ENCODE results near the gene SIDT1.

Gene SIDT1

GRCh38 chr3:113546414-113546893, 14.1 kb downstream of the SIDT1 start:
- FAIRE-seq: no peak

- no peak for FAIRE-seq
These were observed 16.1 kb downstream of the SIDT1 start for GRCh38 chr3:113548501-113548900.

GRCh38 chr3:113551820-113552219, 19.5 kb downstream of the SIDT1 start:
- no peak for FAIRE-seq

GRCh38 chr3:113552851-113553250, 20.5 kb downstream of the SIDT1 start:
- FAIRE-seq: no peak

GRCh38 chr3:113555138-113555537, 22.8 kb downstream of the SIDT1 start:
- no peak for FAIRE-seq

GRCh38 chr3:113556316-113556945, 24.1 kb downstream of the SIDT1 start:
- FAIRE-seq: no peak

- no peak for FAIRE-seq
These were observed 24.6 kb downstream of the SIDT1 start for GRCh38 chr3:113556946-113557335.

GRCh38 chr3:113557374-113557773, 25.0 kb downstream of the SIDT1 start:
- FAIRE-seq: no peak

GRCh38 chr3:113559009-113559408, 26.7 kb downstream of the SIDT1 start:
- FAIRE-seq: no peak

- FAIRE-seq: no peak
These were observed 27.9 kb downstream of the SIDT1 start for GRCh38 chr3:113560271-113560670.

GRCh38 chr3:113560831-113561623, 28.7 kb downstream of the SIDT1 start:
- FAIRE-seq: no peak

GRCh38 chr3:113565555-113565954, 33.2 kb downstream of the SIDT1 start:
- FAIRE-seq: no peak

- no peak for FAIRE-seq
These were observed 37.8 kb downstream of the SIDT1 start for GRCh38 chr3:113570158-113570557.

GRCh38 chr3:113571360-113571759, 39.0 kb downstream of the SIDT1 start:
- FAIRE-seq: no peak

GRCh38 chr3:113573728-113574127, 41.4 kb downstream of the SIDT1 start:
- FAIRE-seq: no peak

- FAIRE-seq: no peak
These were observed 41.9 kb downstream of the SIDT1 start for GRCh38 chr3:113574213-113574612.

GRCh38 chr3:113575206-113575605, 42.9 kb downstream of the SIDT1 start:
- no peak for FAIRE-seq

GRCh38 chr3:113585228-113585627, 52.9 kb downstream of the SIDT1 start:
- FAIRE-seq: no peak

GRCh38 chr3:113585720-113586119, 53.4 kb downstream of the SIDT1 start:
- FAIRE-seq: no peak

- FAIRE-seq: no peak
These were observed 56.5 kb downstream of the SIDT1 start for GRCh38 chr3:113588806-113589205.

GRCh38 chr3:113589971-113590370, 57.6 kb downstream of the SIDT1 start:
- FAIRE-seq: no peak

GRCh38 chr3:113590983-113591382, 58.6 kb downstream of the SIDT1 start:
- FAIRE-seq: no peak

GRCh38 chr3:113594066-113594465, 61.7 kb downstream of the SIDT1 start:
- FAIRE-seq: peak; percentile 94

All from endometrium (tissue), 2 donors.